Nephron (organoid): ENCODE data around the gene LRRC74B.
"Not testable (repeated sequence)": the region's sequence is repeated elsewhere in the genome, so short reads cannot be mapped to it uniquely, and the experiment has no call there.

Experiments
- H3K27ac Mint-ChIP-seq, 3 experiments: 2 replicates each; pipeline ENCODE4 v1.8.0; 2020; ENCODE audit warnings: mixed read lengths in 3 of 3, mild to moderate bottlenecking in 2 of 3, moderate library complexity in 1 of 3
- H3K27me3 Mint-ChIP-seq: 2 replicates; pipeline ENCODE4 v1.8.0; 2021; ENCODE audit warnings: low read depth, mild to moderate bottlenecking, moderate library complexity, mixed read lengths
- H3K36me3 Mint-ChIP-seq: 2 replicates; pipeline ENCODE4 v1.8.0; 2020; ENCODE audit warnings: low read depth, mixed read lengths
- H3K4me1 Mint-ChIP-seq: 2 replicates; pipeline ENCODE4 v1.8.0; 2020; ENCODE audit warnings: mixed read lengths
- H3K4me3 Mint-ChIP-seq, 3 experiments: 2 replicates each; pipeline ENCODE4 v1.8.0; 2020; ENCODE audit warnings: mild to moderate bottlenecking in 3 of 3, mixed read lengths in 3 of 3, moderate library complexity in 2 of 3
- H3K9me3 Mint-ChIP-seq: 2 replicates; pipeline ENCODE4 v1.8.0; 2020; ENCODE audit warnings: mixed read lengths
- CTCF ChIP-seq, 3 experiments: fragments of 200-600 bp; sonication (generic); IDR thresholded peaks; one replicate each; pipeline ENCODE4 v1.5.0; 2021; ENCODE audit warnings: antibody characterized with exemption in 3 of 3; ENCODE audit not compliant: unreplicated experiment in 3 of 3

LRRC74B gene

GRCh38 chr22:21078916-21079315 lies 33.2 kb downstream of the LRRC74B start:
- Mint-ChIP-seq H3K27ac (no peak overlapping the region), H3K4me1 (no peaks in the 10 kb centered on the region), H3K27me3 (peaks cover 3% of the 10 kb centered on the region), H3K9me3 (no peaks in the 10 kb centered on the region), H3K36me3 (no peaks in the 10 kb centered on the region), H3K4me3 (no peak overlapping the region)
- no peak for TF ChIP-seq CTCF (IDR thresholded peaks at IDR 0.05; ENCODE audit: unreplicated experiment in 3 of 3)

- Mint-ChIP-seq H3K4me3 (no peak overlapping the region), H3K9me3 (no peaks in the 10 kb centered on the region)
- TF ChIP-seq CTCF (IDR thresholded peaks at IDR 0.05; ENCODE audit: unreplicated experiment in 3 of 3), result no peak
These were observed 33.7 kb downstream of the LRRC74B start for GRCh38 chr22:21079493-21079892.

GRCh38 chr22:21080435-21081137 lies 34.8 kb downstream of the LRRC74B start:
- H3K4me3 Mint-ChIP-seq, result no peak overlapping the region
- no peaks in the 10 kb centered on the region for H3K4me1 Mint-ChIP-seq
- no peak for TF ChIP-seq CTCF (IDR thresholded peaks at IDR 0.05; ENCODE audit: unreplicated experiment in 3 of 3)
- no peaks in the 10 kb centered on the region for H3K36me3 Mint-ChIP-seq
- H3K27me3 Mint-ChIP-seq, result peaks cover 3% of the 10 kb centered on the region
- H3K9me3 Mint-ChIP-seq, result no peaks in the 10 kb centered on the region
- no peak overlapping the region for H3K27ac Mint-ChIP-seq

More at GRCh38 chr22:21079493-21079892, 33.7 kb downstream of the LRRC74B start:
- H3K36me3 Mint-ChIP-seq, result no peaks in the 10 kb centered on the region
- H3K4me1 Mint-ChIP-seq, result no peaks in the 10 kb centered on the region
- H3K27ac Mint-ChIP-seq, result no peak overlapping the region
- H3K27me3 Mint-ChIP-seq, result peaks cover 3% of the 10 kb centered on the region

GRCh38 chr22:21082248-21082647 lies 36.5 kb downstream of the LRRC74B start:
- Mint-ChIP-seq H3K4me3 (no peak overlapping the region), H3K27me3 (no peaks in the 10 kb centered on the region), H3K36me3 (no peaks in the 10 kb centered on the region), H3K4me1 (no peaks in the 10 kb centered on the region), H3K27ac (no peak overlapping the region), H3K9me3 (no peaks in the 10 kb centered on the region)
- TF ChIP-seq CTCF (IDR thresholded peaks at IDR 0.05; ENCODE audit: unreplicated experiment in 3 of 3), result no peak

- no peaks in the 10 kb centered on the region for H3K27me3 Mint-ChIP-seq
- TF ChIP-seq CTCF (IDR thresholded peaks at IDR 0.05; ENCODE audit: unreplicated experiment in 3 of 3), result no peak
- H3K9me3 Mint-ChIP-seq, result no peaks in the 10 kb centered on the region
- no peak overlapping the region for H3K4me3 Mint-ChIP-seq
- no peaks in the 10 kb centered on the region for H3K4me1 Mint-ChIP-seq
- no peaks in the 10 kb centered on the region for H3K36me3 Mint-ChIP-seq
- no peak overlapping the region for H3K27ac Mint-ChIP-seq
These were observed 41.4 kb downstream of the LRRC74B start for GRCh38 chr22:21087119-21087518.

GRCh38 chr22:21087926-21088325 lies 42.2 kb downstream of the LRRC74B start:
- H3K9me3 Mint-ChIP-seq, H3K4me1 Mint-ChIP-seq, H3K27me3 Mint-ChIP-seq, H3K36me3 Mint-ChIP-seq, H3K27ac Mint-ChIP-seq, H3K4me3 Mint-ChIP-seq: not testable (repeated sequence)

GRCh38 chr22:21091220-21091619 lies 45.5 kb downstream of the LRRC74B start:
- not testable (repeated sequence) for H3K9me3 Mint-ChIP-seq, H3K4me3 Mint-ChIP-seq

More at GRCh38 chr22:21091220-21091619, 45.5 kb downstream of the LRRC74B start:
- H3K27me3 Mint-ChIP-seq, H3K36me3 Mint-ChIP-seq, H3K4me1 Mint-ChIP-seq, H3K27ac Mint-ChIP-seq: not testable (repeated sequence)
